ENCODE results near the gene NKAPD1. TPM values are rescaled to one million over a fixed set of nuclear protein-coding genes. Genes with fewer than 3 reads are reported as not detected.

The NKAPD1 gene
- total and polyA plus RNA-seq, 2 donors (not counting 1 experiment from before 2014, with no cell fraction given): 4.5 to 22.8 TPM

DNA sequence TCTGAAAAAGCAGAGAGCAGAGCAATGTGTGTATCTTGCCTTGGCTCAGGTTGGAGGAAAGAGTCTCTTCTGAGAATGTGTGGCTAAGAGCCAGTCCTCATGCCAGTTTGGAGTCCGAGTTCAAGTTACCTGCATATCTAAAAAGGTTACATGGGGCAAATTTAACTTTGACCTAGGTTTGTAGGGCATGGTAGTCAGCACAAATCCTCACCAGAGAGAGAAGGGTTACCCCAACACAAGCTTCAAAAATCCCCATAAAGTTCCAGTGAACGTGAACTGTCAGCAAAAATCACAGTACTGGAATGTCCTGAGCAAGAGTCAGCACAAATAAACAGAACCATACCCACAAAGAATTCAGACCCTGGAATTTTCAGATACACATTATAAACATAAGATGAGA, 26.4 kb downstream of the NKAPD1 start:
- Histone ChIP-seq H3K4me2 (replicated peaks; ENCODE audit: low read depth, low read length, poor library complexity, severe bottlenecking) (no peak overlapping the region), H3K4me1 (ENCODE audit: control insufficient read depth in 2 of 2, insufficient read depth in 2 of 2, low read length in 2 of 2) (no peaks in the 10 kb centered on the region), H2AFZ (ENCODE audit: insufficient read depth, low read depth, low read length, poor library complexity, severe bottlenecking) (no peak overlapping the region), H3K9me3 (ENCODE audit: control extremely low read depth in 1 of 3, control insufficient read depth in 2 of 3, insufficient read depth in 1 of 3, low read length in 2 of 3) (no peaks in the 10 kb centered on the region), H3K9ac (ENCODE audit: low read length) (no peak overlapping the region), H4K20me1 (ENCODE audit: control insufficient read depth, insufficient read depth, low read length, poor library complexity, severe bottlenecking) (no peaks in the 10 kb centered on the region), H3K27me3 (replicated peaks in 1 of 4; ENCODE audit: control extremely low read depth in 1 of 4, control insufficient read depth in 3 of 4, insufficient read depth in 4 of 4, low read length in 3 of 4) (no peaks in the 10 kb centered on the region), H3K36me3 (replicated peaks in 1 of 2; ENCODE audit: control extremely low read depth in 1 of 2, control insufficient read depth in 1 of 2, extremely low read depth in 1 of 2, insufficient read depth in 2 of 2, low read length in 1 of 2) (peaks cover 0 to 9% of the 10 kb centered on the region in 2 experiments), H3K79me2 (ENCODE audit: control insufficient read depth, insufficient read depth, low read length) (peaks cover 5% of the 10 kb centered on the region), H3K4me3 (ENCODE audit: control extremely low read depth in 1 of 5, extremely low read depth in 1 of 5, insufficient read depth in 1 of 5, low read depth in 2 of 5, low read length in 4 of 5) (no peak overlapping the region), H3K27ac (ENCODE audit: low read length in 2 of 2) (no peak overlapping the region)
- no peak overlapping the region for H3K4me3 Mint-ChIP-seq
- H3K4me1 Mint-ChIP-seq: no peaks in the 10 kb centered on the region
- 83% methylated on average over 1 of the region's 2 CpGs for WGBS (ENCODE audit: insufficient coverage)
- no peak for DNase-seq
- TF ChIP-seq CTCF (IDR thresholded peaks at IDR 0.05) (no peak), EZH2 (IDR thresholded peaks at IDR 0.05; ENCODE audit: borderline replicate concordance, insufficient read depth, low read depth, low read length, poor library complexity, severe bottlenecking) (no peak)
- CTCF ChIA-PET: no interaction called here
- H3K9me3 Mint-ChIP-seq (ENCODE audit: insufficient read depth): no peaks in the 10 kb centered on the region
- H3K27me3 Mint-ChIP-seq: no peaks in the 10 kb centered on the region
- intact Hi-C loops (cut with micrococcal nuclease): no loop called here
- no peak overlapping the region for H3K27ac Mint-ChIP-seq
- POLR2A ChIA-PET: no interaction called here
- ATAC-seq (ENCODE audit: low read depth): no peak

DNA sequence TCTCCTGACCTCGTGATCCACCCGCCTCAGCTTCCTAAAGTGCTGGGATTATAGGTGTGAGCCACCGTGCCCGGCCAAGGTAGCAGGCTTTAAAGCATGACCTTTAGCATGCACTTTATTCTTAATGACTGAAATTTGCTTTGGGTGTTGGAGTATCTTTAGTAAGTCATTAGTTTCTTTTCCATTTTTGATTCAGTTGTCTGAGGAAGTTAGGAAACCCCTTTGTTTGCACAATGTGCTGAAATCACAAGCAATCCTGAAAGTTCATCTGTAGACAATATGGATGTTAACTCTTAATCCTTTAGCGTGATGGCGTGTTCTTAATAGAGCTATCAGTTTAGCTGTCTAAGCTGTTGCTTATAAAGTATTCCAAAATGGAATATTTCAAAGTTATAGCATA, 29.3 kb downstream of the NKAPD1 start:
- intact Hi-C loops (cut with micrococcal nuclease): no loop called here
- WGBS (ENCODE audit: insufficient coverage): 100% methylated on average over 4 of the region's 6 CpGs
- H3K9ac ChIP-seq (ENCODE audit: low read length): no peak overlapping the region
- no peak overlapping the region for H3K27ac ChIP-seq (ENCODE audit: low read length in 2 of 2)
- peaks cover 0 to 2% of the 10 kb centered on the region in 2 experiments for H3K36me3 ChIP-seq (replicated peaks in 1 of 2; ENCODE audit: control extremely low read depth in 1 of 2, control insufficient read depth in 1 of 2, extremely low read depth in 1 of 2, insufficient read depth in 2 of 2, low read length in 1 of 2)
- POLR2A ChIA-PET: no interaction called here
- no peak for DNase-seq
- no peaks in the 10 kb centered on the region for H3K27me3 ChIP-seq (replicated peaks in 1 of 4; ENCODE audit: control extremely low read depth in 1 of 4, control insufficient read depth in 3 of 4, insufficient read depth in 4 of 4, low read length in 3 of 4)
- no peaks in the 10 kb centered on the region for H4K20me1 ChIP-seq (ENCODE audit: control insufficient read depth, insufficient read depth, low read length, poor library complexity, severe bottlenecking)
- Mint-ChIP-seq H3K9me3 (ENCODE audit: insufficient read depth) (no peaks in the 10 kb centered on the region), H3K4me1 (no peaks in the 10 kb centered on the region), H3K4me3 (no peak overlapping the region), H3K27ac (no peak overlapping the region), H3K27me3 (no peaks in the 10 kb centered on the region)
- no peak overlapping the region for H2AFZ ChIP-seq (ENCODE audit: insufficient read depth, low read depth, low read length, poor library complexity, severe bottlenecking)
- H3K79me2 ChIP-seq (ENCODE audit: control insufficient read depth, insufficient read depth, low read length): no peaks in the 10 kb centered on the region
- H3K9me3 ChIP-seq (ENCODE audit: control extremely low read depth in 1 of 3, control insufficient read depth in 2 of 3, insufficient read depth in 1 of 3, low read length in 2 of 3): no peaks in the 10 kb centered on the region
- H3K4me3 ChIP-seq (ENCODE audit: control extremely low read depth in 1 of 5, extremely low read depth in 1 of 5, insufficient read depth in 1 of 5, low read depth in 2 of 5, low read length in 4 of 5): no peak overlapping the region
- H3K4me2 ChIP-seq (replicated peaks; ENCODE audit: low read depth, low read length, poor library complexity, severe bottlenecking): no peak overlapping the region
- no peaks in the 10 kb centered on the region for H3K4me1 ChIP-seq (ENCODE audit: control insufficient read depth in 2 of 2, insufficient read depth in 2 of 2, low read length in 2 of 2)
- TF ChIP-seq CTCF (IDR thresholded peaks at IDR 0.05) (no peak), EZH2 (IDR thresholded peaks at IDR 0.05; ENCODE audit: borderline replicate concordance, insufficient read depth, low read depth, low read length, poor library complexity, severe bottlenecking) (no peak)
- CTCF ChIA-PET: interaction anchor here (0.7 to 1.0 kb wide), 4 partner anchors 8 to 542 kb away, joined by 3 to 6 read pairs (median 4); no protein-coding TSS in a partner anchor
- ATAC-seq (ENCODE audit: low read depth): no peak
